Mesenteric fat pad (tissue), 1 donor: Measurements from ENCODE around the gene HMBS. TPM values are rescaled to one million over a fixed set of nuclear protein-coding genes. Genes with fewer than 3 reads are reported as not detected.

ENCODE experiments used
- DNase-seq: peaks from one replicate; pipeline ENCODE4 v3.0.0-alpha.2; 2020; ENCODE audit warnings: low spot score
- total RNA-seq: library from RNA; stranded (reverse); fragmentation: NEBNext Ultra II Directional; extraction: Animal tissue kit (Norgen Biotek cat#: 25700); gene quantifications from one replicate; pipeline ENCODE4 v1.2.1, GENCODE V29; 2021
- donor health status: DM: yes; HTN: yes; CAD: no.

Gene HMBS
- total RNA-seq, 1 donor from 2014 or later = 22.2 TPM

GRCh38 chr11:119067371-119068222 lies 17.1 kb upstream of the HMBS start, which contains the start of gene VPS11:
TSS of gene VPS11 (plus strand) at chr11:119067818. CDS start at chr11:119067824, 6 bp downstream.
- DNase-seq = peak; percentile 98

- no peak for DNase-seq
Observed at GRCh38 chr11:119077839-119078238, 6.8 kb upstream of the HMBS start.

GRCh38 chr11:119078675-119079420 lies 5.8 kb upstream of the HMBS start:
- DNase-seq = no peak

GRCh38 chr11:119081682-119082260 lies 2.9 kb upstream of the HMBS start:
- no peak for DNase-seq

- DNase-seq = no peak
Observed at GRCh38 chr11:119085437-119085847, 761 bp downstream of the HMBS start.

- DNase-seq = no peak
Observed at GRCh38 chr11:119087123-119087522, 2.4 kb downstream of the HMBS start.

- no peak for DNase-seq
Observed at GRCh38 chr11:119087747-119088241, 3.1 kb downstream of the HMBS start.

GRCh38 chr11:119088406-119088805 lies 3.7 kb downstream of the HMBS start:
- no peak for DNase-seq

GRCh38 chr11:119089319-119089718 lies 4.6 kb downstream of the HMBS start:
- DNase-seq = no peak

- no peak for DNase-seq
Observed at GRCh38 chr11:119091178-119091577, 6.5 kb downstream of the HMBS start.

- no peak for DNase-seq
Observed at GRCh38 chr11:119091966-119092879, 7.5 kb downstream of the HMBS start.

- DNase-seq = no peak
Observed at GRCh38 chr11:119092880-119093842, 8.5 kb downstream of the HMBS start.

GRCh38 chr11:119093942-119094815 lies 9.5 kb downstream of the HMBS start:
- no peak for DNase-seq

- peak; percentile 93 for DNase-seq
Observed at GRCh38 chr11:119094816-119095065, 10.1 kb downstream of the HMBS start.

- peak; percentile 99 for DNase-seq
Observed at GRCh38 chr11:119095066-119095880, 10.6 kb downstream of the HMBS start.

- DNase-seq = no peak
Observed at GRCh38 chr11:119099711-119100110, 15.0 kb downstream of the HMBS start.

- DNase-seq = no peak
Observed at GRCh38 chr11:119100246-119100970, 15.7 kb downstream of the HMBS start.
